Fibroblast of gingiva (primary cell): ENCODE data around the gene PLPPR1.
"Not testable (repeated sequence)": the region's sequence is repeated elsewhere in the genome, so short reads cannot be mapped to it uniquely, and the experiment has no call there.

Source experiments
- DNase-seq: peaks from one replicate; pipeline ENCODE4 v3.0.0-alpha.2; 2011; ENCODE audit warnings: low read depth

The PLPPR1 gene

DNA sequence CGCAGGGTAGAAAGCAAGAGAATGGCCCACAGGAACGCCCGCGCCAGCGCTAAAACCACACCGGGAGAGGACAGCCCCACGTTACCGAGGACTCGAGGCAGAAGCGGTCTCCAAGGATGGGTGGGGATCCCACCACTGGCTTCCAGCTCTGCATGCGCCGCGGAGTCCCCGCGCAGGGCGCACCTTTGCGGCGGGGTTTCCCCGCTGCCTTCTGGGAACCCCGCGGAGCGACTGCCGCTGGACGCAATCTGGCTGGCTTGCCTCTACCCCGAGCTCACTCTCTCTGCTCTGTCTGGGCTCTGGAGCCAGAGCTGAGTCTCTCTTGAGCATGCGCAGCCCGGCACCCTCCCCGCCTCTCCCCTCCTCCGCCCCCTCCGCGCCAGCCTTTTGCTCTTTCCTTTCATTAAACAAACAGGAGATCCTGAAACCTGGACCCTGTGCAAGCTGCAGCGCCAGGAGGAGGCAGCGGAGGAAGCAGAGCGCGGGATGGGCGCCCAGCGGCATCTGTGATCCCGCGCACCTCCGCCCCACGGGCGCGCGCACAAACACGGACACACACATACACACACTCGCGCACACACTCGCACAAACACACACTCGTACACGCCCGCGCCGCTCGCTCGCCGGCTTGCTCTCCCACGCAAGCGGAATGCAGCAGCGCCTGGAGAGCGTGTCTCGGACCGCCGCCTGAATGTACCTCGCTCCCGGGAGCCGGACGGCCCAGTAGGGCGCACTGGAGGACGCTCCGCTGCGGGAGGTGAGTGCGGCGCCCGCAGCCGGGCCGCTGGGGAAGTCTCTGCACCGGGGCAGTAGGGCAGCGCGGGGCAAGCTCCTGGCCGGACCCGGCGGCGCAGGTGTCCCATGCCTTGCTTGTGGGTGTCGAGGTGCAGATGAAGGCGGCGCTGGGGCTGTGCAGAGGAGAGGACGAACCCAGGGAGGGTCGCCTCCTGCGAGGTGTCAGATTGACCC lies at the start of gene PLPPR1:
PLPPR1 (plus strand) TSS at position 382 of the 969 bp plus-strand sequence.
- DNase-seq = no peak

GRCh38 chr9:100989731-100990130 lies 38.8 kb upstream of the PLPPR1 start:
- DNase-seq = no peak

DNA sequence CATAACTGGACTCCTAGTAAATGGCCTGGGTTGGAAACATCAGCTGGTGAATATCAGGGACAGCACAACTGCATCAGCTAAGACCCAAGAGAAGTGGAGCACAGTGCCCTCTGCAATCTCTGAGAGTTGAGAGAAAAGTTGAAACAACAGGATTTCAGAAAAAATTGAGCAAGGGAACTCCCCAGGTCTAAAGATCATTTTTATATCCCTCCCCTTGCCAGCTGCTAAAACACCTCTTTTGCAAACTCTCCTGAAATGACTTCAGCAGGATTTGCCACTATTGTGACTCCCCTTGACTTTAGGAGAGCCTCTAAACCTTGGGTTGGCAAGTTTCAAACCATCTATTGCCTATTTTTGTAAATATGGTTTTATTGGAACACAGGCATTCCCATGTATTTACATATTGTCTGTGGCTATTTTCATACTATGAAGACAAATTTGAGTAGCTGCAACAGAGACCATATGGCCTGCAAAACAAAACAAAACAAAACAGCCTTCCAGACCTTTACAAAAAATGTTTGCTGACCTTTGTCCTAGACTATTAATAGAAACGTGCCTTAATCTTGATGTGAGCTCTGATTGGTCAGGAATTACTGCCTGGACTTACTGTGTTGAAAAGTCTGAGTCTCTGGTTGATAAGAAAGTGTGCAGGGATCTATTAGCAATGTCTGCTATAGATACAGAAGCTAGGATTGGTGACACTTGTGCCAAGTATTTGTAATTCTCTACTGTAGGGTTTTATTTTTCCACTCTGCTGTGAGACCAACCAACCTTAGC lies 37.7 kb upstream of the PLPPR1 start:
- DNase-seq = no peak

DNA sequence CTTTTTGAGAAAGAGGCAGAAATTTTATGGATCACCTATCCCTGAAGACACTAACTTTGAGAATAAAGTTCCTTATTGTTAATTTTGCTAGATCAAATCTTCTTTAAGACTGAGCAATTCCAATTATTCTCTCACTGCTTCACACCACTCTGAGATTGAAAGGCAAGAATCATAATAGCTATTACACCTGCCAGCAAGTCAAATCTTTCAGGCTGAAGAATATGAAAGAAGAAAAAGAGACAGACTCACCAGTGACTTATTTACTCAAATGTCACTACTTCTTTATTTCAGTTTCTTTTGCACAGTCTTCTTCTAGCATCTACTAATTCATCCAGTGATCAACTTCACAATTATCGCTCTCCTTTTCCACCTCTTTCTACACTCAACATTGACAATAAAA lies 35.9 kb upstream of the PLPPR1 start:
- DNase-seq = no peak

- no peak for DNase-seq
These were observed 28.5 kb upstream of the PLPPR1 start for GRCh38 chr9:100999906-101000544.

- no peak for DNase-seq
These were observed 23.3 kb upstream of the PLPPR1 start for GRCh38 chr9:101005246-101005645.

GRCh38 chr9:101014566-101014965 lies 14.0 kb upstream of the PLPPR1 start:
- DNase-seq = no peak

GRCh38 chr9:101018467-101018866 lies 10.1 kb upstream of the PLPPR1 start:
- DNase-seq = no peak

DNA sequence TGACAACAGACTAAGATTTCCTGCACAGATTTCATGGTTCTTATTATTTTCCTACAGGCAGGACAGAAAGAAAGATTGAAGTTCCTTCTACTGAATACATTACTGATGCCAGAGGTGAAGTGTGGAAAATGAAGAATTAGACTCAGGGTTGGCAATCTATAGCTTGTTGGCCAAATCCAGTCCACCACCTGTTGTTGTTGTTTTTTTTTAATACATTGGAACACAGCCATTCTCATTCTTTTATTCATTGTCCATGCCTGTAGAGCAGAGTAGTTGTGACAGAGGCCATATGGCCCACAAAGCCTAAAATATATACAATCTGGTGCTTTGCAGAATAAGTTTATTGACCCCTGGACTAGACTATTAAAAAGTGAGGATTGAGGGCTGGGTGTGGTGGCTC lies 5.8 kb upstream of the PLPPR1 start:
- DNase-seq = no peak

- no peak for DNase-seq
These were observed 2.6 kb upstream of the PLPPR1 start for GRCh38 chr9:101025940-101026339.

GRCh38 chr9:101026824-101027223 lies 1.7 kb upstream of the PLPPR1 start:
- DNase-seq = no peak

DNA sequence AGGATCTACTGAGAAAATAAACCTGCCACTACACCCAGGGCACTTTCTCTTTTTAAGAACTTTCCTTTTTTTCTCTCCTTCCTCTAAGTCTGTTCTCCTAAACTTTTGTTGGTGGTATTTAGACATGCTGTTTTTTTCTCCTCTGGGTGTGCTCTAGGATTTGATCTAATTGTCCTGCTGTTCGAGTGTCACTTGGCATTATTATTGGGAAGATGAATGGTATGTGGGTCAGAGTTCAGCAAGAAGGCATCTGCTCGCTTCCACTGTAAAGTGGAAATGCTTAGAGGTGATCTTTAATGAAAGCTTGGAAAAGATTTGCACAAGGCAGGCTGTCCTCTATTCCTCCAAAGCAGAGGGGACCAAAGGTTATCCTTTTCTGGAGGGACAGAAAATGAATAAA lies 1.3 kb upstream of the PLPPR1 start:
- DNase-seq = no peak

GRCh38 chr9:101027733-101028345 lies 688 bp upstream of the PLPPR1 start:
- no peak for DNase-seq

DNA sequence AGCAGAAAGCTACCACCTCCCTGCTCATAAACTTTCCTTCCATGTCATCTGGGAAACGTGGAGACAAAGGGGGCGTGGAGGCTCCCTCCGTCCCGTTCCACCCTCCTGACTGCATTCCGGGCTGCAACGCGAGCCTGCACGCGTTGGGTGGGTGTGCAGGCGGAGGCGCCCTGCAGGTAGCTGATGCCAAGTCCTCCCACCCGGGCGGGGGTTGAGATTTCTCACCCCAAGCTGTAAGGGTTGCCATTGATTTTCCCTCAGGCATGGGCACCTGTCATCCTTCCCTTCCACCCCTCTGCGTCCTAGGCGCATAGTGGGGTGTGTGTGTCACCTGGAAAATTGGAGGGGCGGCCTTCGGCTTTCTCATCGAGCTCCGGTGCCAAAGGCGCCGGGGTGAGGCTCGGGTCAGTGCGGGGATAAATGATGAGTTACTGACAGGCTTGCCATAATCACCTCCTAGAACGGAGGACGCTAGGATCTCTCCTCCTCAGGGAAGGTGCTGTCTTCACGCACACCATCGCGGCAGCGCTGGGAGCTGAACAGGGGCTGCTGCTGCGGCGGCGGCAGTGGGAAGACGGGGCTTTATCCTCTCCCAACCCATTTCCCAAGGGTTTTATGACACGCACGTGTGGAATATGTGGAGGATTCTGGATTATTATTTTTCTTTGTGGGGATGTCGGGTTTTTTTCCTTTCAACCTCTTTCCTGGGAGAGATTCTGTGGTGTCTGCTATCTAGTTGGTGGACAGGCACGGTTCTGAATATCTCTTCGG lies 973 bp downstream of the PLPPR1 start:
- DNase-seq = no peak

DNA sequence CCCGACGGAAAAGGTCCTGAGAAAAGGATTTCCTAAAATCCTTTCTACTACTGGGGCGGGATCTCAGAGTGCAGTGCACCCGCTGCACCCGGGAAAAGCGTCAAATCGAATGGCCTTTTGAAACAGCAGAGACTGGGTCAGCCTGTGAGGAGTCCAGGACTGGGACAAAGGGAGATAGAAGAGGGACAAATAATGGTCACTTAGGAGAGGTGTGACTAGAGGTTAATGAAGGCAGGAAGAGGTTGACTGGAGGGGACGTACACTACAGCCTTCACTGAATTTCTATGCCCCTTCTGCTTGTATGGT lies 1.5 kb downstream of the PLPPR1 start:
- DNase-seq = no peak

DNA sequence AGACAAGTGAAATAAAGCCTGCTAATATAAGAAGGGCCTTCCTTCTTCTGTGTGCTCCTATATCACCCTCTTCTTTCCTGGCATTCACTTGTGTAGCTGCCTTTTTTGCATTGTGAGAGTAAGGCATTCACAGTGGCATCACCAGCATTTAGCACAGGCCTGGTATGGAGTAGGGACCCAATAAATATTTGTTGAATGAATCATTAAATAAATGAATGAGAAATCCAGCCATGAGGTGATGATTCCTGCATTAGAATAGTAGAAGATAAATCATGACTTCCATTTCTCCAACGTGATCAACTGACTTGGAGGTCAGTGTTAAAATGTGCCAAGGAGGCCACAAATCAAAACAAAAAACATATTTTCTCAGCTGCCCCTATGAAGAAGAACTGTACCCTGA lies 3.9 kb downstream of the PLPPR1 start:
- DNase-seq = no peak

GRCh38 chr9:101034222-101034621 lies 5.7 kb downstream of the PLPPR1 start:
- no peak for DNase-seq

- DNase-seq = no peak
These were observed 6.6 kb downstream of the PLPPR1 start for GRCh38 chr9:101035098-101035497.

GRCh38 chr9:101037430-101037829 lies 8.9 kb downstream of the PLPPR1 start:
- DNase-seq = no peak

- no peak for DNase-seq
These were observed 10.0 kb downstream of the PLPPR1 start for GRCh38 chr9:101038488-101038887.

DNA sequence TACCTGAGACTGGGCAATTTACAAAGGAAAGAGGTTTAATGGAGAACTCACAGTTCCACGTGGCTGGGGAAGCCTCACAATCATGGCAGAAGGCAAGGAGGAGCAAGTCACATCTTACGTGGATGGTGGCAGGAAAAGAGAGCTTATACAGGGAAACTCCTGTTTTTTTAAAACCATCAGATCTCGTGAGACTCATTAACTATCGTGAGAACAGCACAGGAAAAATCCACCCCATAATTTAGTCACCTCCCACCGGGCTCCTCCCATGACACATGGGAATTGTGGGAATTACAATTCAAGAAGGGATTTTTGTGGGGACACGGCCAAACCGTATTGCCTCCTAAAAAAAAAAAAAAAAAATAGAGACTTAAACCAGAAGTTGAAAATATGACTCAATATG lies 11.1 kb downstream of the PLPPR1 start:
- DNase-seq = not testable (repeated sequence)
